T47D (cell line): ENCODE results near the gene KLHL29.

Source experiments
- DNase-seq, 2 experiments: peaks; one replicate each; pipeline versions ENCODE4 v3.0.0 to v3.0.0-alpha.2; 2011 to 2012; ENCODE audit warnings: low read depth in 1 of 2, low spot score in 1 of 2
- JUND ChIP-seq: IDR thresholded peaks from 2 replicates; pipeline ENCODE4 v1.6.1; 2012; ENCODE audit warnings: low read depth
- in situ Hi-C: cut with HindIII; loops from 2 replicates; pipeline ENCODE4 v1.10.0; 2016; ENCODE audit warnings: low sequenced_read_pairs, low pct_unique_long_range_greater_than_20kb

Gene KLHL29

DNA sequence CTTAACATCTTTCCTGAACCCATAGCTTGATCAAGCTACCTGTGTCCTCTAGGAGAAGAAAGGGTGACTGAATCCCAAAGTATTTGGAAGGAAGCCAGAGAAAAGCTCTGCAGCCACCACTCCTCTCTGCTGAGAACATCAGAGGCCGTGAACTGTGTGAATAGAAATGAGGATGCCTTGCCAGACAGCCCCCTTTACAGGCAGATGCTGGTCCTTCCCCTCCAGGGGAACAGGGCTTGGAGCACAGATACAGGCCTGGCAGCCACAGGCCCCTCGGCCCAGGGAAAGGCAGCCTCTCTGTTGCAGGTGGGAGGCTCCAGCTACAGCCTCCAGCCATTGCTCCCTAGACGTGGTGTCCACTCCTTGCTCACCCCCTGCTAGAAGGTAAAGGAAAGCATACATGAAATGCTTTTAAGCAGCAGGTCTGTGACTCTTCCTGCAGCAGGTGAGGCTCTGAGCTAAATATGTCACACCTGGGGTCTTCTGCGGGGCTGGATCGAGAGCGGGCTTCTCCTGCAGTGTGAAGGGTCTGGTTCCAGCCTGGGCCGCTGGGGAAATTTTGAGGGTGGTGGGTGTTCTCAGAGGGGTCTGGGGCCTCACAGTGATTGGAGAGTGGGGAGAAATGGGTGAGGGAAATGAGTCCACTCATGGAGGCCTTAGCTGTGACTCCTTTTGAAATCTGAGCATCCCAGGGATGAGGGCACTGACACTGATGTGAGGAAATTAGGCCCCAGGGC is 234.0 kb downstream of the KLHL29 start:
- in situ Hi-C loops, result no loop called here
- DNase-seq, result no peak
- TF ChIP-seq JUND, result no peak

DNA sequence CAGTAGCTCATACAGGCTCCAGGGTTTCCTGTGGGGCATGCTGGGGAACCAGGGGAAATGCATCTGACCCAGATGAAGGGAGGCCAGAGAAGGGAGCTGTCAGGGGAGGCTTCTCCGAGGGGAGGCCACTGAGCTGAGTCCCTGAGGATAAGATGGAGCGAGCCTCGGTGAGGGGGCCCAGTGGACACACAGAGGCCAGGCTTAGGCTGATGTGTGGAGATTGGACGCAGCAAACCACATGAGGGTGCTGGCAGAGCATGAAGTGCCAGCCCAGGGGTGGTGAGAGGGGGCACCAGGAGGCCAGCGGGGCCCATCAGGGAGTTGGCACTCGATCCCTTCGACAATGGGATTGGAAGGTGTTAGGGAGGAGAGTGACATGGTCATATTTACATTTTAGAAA is 235.0 kb downstream of the KLHL29 start:
- no peak for DNase-seq
- no peak for TF ChIP-seq JUND
- in situ Hi-C loops, result no loop called here

- DNase-seq, result no peak
- no peak for TF ChIP-seq JUND
- in situ Hi-C loops, result no loop called here
Measured at GRCh38 chr2:23620841-23621341, 235.9 kb downstream of the KLHL29 start.

- no peak for DNase-seq
- in situ Hi-C loops, result no loop called here
- no peak for TF ChIP-seq JUND
Measured at GRCh38 chr2:23621616-23622015, 236.6 kb downstream of the KLHL29 start.

GRCh38 chr2:23622466-23622865 is 237.5 kb downstream of the KLHL29 start:
- no peak for TF ChIP-seq JUND
- in situ Hi-C loops, result no loop called here
- DNase-seq, result no peak

DNA sequence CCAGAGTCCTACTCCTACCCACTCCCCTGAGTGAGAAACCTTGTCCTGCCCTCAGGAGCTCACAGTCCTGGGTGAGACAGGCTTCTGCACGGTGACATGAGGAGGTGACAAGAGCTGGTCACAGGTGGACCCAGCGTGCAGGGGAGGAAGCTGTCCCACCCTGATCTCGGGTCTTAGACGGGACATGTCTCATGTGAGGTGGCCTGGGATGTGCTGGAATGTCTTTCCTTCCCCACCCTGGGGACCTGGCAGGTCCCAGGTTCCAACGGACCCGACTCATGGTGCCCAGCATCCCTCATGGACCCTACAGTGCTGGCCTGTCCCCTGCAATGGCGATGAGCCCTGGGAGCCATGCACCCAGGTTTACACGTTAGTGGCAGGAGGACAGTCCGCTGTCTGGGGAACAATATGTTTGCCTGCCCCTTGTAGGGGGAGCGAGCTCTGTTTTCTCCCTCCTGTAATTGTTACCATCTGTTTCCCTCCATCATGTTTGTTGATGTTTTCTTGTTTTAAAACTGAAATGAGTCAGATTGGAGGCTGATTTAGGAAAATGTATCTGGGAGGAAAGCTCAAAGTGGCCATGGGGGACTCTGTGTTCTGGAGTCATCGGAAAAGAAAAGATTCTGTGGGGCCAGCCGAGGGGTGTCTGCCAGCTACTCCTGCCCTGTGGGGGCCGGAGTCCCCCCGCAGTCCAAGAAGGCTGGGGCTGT is 238.1 kb downstream of the KLHL29 start:
- DNase-seq, result no peak
- TF ChIP-seq JUND, result no peak
- in situ Hi-C loops, result no loop called here

DNA sequence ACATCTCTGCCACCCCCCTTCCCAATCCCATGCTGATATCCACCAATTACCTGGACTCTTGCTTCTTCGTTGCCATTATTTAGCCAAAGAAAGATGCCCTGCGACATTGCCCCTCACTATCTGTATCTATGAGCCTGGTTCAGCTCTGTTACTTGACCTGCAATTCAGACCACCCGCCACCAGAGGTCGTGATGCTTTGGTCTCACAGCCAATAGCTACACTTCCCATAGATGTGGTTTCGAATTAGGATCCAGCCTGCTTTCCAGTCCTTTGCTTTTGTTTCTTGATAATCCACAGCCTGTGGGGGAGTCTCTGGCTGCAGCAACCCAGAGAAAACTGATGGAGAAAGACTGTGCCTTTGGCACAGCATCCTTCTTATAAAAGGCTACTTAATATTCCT is 239.4 kb downstream of the KLHL29 start:
- in situ Hi-C loops, result no loop called here
- DNase-seq, result no peak
- TF ChIP-seq JUND, result no peak

DNA sequence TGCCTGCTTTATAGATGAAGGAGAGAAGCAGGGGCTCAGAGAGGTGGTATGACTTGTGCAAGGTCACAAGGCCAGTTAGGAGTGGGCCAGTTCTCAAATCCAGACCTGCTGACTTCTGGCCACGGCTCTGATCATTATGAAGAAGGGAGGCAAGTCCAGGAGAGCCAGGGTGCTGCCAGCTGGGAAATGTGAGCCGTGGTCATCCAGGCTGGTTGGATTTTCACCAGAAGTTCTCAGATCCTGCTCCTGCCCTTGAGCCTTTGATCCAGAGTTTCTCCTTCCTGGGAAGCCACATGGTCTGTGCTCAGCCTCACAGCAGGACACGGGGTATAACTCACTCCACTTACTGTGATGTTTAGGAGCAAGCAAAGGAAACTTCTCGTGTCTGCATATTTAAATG is 239.9 kb downstream of the KLHL29 start:
- no peak for DNase-seq
- in situ Hi-C loops, result no loop called here
- TF ChIP-seq JUND, result no peak

GRCh38 chr2:23625726-23626125 is 240.7 kb downstream of the KLHL29 start:
- TF ChIP-seq JUND, result no peak
- DNase-seq, result no peak
- in situ Hi-C loops, result no loop called here

DNA sequence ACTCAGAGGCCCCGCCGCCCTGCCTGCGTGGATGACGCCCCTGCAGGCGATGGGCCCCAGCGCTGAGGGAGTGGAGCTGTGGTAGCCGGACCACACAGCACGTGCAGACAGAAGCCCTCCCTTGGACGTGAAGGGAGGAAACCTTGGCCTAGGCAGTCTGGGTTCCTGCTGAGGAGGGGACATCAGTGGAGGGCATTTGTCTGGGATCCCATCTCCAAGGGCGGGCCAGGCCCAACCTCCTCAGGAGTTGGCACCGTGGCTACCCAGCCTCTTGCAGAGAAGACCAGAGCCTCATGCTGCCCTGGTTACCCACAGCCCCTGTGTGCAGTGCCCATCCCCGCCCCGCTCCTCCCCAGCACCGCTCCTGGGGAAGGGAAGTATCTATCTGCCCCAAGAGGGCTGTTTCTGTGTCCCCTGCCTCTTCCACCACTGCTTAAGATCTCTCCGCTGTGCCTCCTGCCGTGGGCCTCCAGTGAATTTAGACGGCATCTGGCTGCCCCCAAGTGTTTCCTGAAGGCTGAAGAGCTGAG is 241.8 kb downstream of the KLHL29 start:
- TF ChIP-seq JUND, result no peak
- in situ Hi-C loops, result no loop called here

GRCh38 chr2:23627236-23628009 is 242.4 kb downstream of the KLHL29 start:
- DNase-seq, result no peak
- in situ Hi-C loops, result no loop called here

More for the DNA sequence above, 241.8 kb downstream of the KLHL29 start:
- DNase-seq, result no peak

GRCh38 chr2:23628926-23629771 is 244.2 kb downstream of the KLHL29 start:
- DNase-seq, result no peak
- in situ Hi-C loops, result no loop called here
- no peak for TF ChIP-seq JUND

More at GRCh38 chr2:23627236-23628009, 242.4 kb downstream of the KLHL29 start:
- TF ChIP-seq JUND, result no peak
